KBM-7 (cell line): ENCODE data around the gene RNF126.
"Not testable (repeated sequence)": the region's sequence is repeated elsewhere in the genome, so short reads cannot be mapped to it uniquely, and the experiment has no call there.

ENCODE experiments used
- DNase-seq: peaks from one replicate; pipeline ENCODE4 v3.0.0-alpha.2; 2015
- in situ Hi-C: fragments of 300-500 bp; cut with MboI; formaldehyde crosslinking; loops from 2 replicates; pipeline ENCODE4 v1.14.3; 2020; ENCODE audit warnings: low sequenced_read_pairs, low pct_unique_long_range_greater_than_20kb, mixed read lengths

The RNF126 gene

GRCh38 chr19:618674-619285, 44.2 kb downstream of the RNF126 start:
- in situ Hi-C loops = no loop called here
- DNase-seq = no peak

GRCh38 chr19:618247-618619, 44.8 kb downstream of the RNF126 start:
- in situ Hi-C loops = no loop called here
- DNase-seq = no peak

- DNase-seq = no peak
- in situ Hi-C loops = no loop called here
These were observed 45.3 kb downstream of the RNF126 start for GRCh38 chr19:617551-618246.

- in situ Hi-C loops = no loop called here
- DNase-seq = no peak
These were observed 46.1 kb downstream of the RNF126 start for GRCh38 chr19:616747-617526.

- in situ Hi-C loops = no loop called here
These were observed 46.8 kb downstream of the RNF126 start for GRCh38 chr19:616062-616700.

GRCh38 chr19:615619-616018, 47.4 kb downstream of the RNF126 start:
- no peak for DNase-seq
- in situ Hi-C loops = no loop called here

More at GRCh38 chr19:616062-616700, 46.8 kb downstream of the RNF126 start:
- DNase-seq = no peak

- no peak for DNase-seq
- in situ Hi-C loops = no loop called here
These were observed 49.1 kb downstream of the RNF126 start for GRCh38 chr19:613732-614567.

GRCh38 chr19:612941-613340, 50.1 kb downstream of the RNF126 start:
- DNase-seq = no peak
- in situ Hi-C loops = no loop called here

GRCh38 chr19:611481-611868, 51.5 kb downstream of the RNF126 start:
- in situ Hi-C loops = no loop called here
- no peak for DNase-seq

- peak; percentile 93 for DNase-seq
- in situ Hi-C loops = no loop called here
These were observed 52.1 kb downstream of the RNF126 start for GRCh38 chr19:610801-611480.

GRCh38 chr19:610071-610800, 52.8 kb downstream of the RNF126 start:
- DNase-seq = peak; percentile 33
- in situ Hi-C loops = no loop called here

GRCh38 chr19:609004-609346, 54.0 kb downstream of the RNF126 start:
- no peak for DNase-seq
- in situ Hi-C loops = no loop called here

- DNase-seq = no peak
- in situ Hi-C loops = no loop called here
These were observed 54.6 kb downstream of the RNF126 start for GRCh38 chr19:608155-609003.

GRCh38 chr19:607301-608154, 55.5 kb downstream of the RNF126 start:
- in situ Hi-C loops = no loop called here
- no peak for DNase-seq

- in situ Hi-C loops = not testable (repeated sequence)
- peak; percentile 38 for DNase-seq
These were observed 57.7 kb downstream of the RNF126 start for GRCh38 chr19:605061-605971.
